ENCODE data around the gene RPGR. TPM values are rescaled to one million over a fixed set of nuclear protein-coding genes. Genes with fewer than 3 reads are reported as not detected.

Gene RPGR
- total RNA-seq, 2 donors from 2014 or later: 12.1 to 12.9 TPM

GRCh38 chrX:38368774-38369173 lies 41.5 kb upstream of the RPGR start:
- DNase-seq (ENCODE audit: low spot score): no peak
- H3K4me3 ChIP-seq: no peak overlapping the region
- 90% methylated on average over 2 of the region's 2 CpGs for WGBS
- intact Hi-C loops (cut with DNase I): no loop called here
- TF ChIP-seq POLR2AphosphoS5 (IDR thresholded peaks at IDR 0.05) (no peak), POLR2A (IDR thresholded peaks at IDR 0.05) (no peak), CTCF (IDR thresholded peaks at IDR 0.05) (no peak)
- H3K27me3 ChIP-seq (replicated peaks; ENCODE audit: insufficient read depth): no peaks in the 10 kb centered on the region
- H3K36me3 ChIP-seq: no peaks in the 10 kb centered on the region
- H3K27ac ChIP-seq: no peak overlapping the region
- no peaks in the 10 kb centered on the region for H3K9me3 ChIP-seq
- H3K4me1 ChIP-seq (replicated peaks): no peaks in the 10 kb centered on the region

- WGBS: 53% methylated on average over 3 of the region's 3 CpGs
- H3K9me3 ChIP-seq: no peaks in the 10 kb centered on the region
- no peaks in the 10 kb centered on the region for H3K4me1 ChIP-seq (replicated peaks)
- no peak overlapping the region for H3K27ac ChIP-seq
- H3K36me3 ChIP-seq: no peaks in the 10 kb centered on the region
- H3K27me3 ChIP-seq (replicated peaks; ENCODE audit: insufficient read depth): no peaks in the 10 kb centered on the region
- DNase-seq (ENCODE audit: low spot score): no peak
- no peak overlapping the region for H3K4me3 ChIP-seq
- no peak for TF ChIP-seq CTCF (IDR thresholded peaks at IDR 0.05)
- intact Hi-C loops (cut with DNase I): no loop called here
These were observed 38.6 kb upstream of the RPGR start for GRCh38 chrX:38365954-38366353.

GRCh38 chrX:38363046-38363445 lies 35.7 kb upstream of the RPGR start:
- TF ChIP-seq POLR2AphosphoS5 (IDR thresholded peaks at IDR 0.05): no peak
- TF ChIP-seq POLR2A (IDR thresholded peaks at IDR 0.05): no peak
- TF ChIP-seq CTCF (IDR thresholded peaks at IDR 0.05): no peak
- Histone ChIP-seq H3K9me3 (no peaks in the 10 kb centered on the region), H3K4me3 (no peak overlapping the region), H3K27ac (no peak overlapping the region), H3K27me3 (replicated peaks; ENCODE audit: insufficient read depth) (no peaks in the 10 kb centered on the region), H3K4me1 (replicated peaks) (no peaks in the 10 kb centered on the region), H3K36me3 (no peaks in the 10 kb centered on the region)
- no peak for DNase-seq (ENCODE audit: low spot score)
- intact Hi-C loops (cut with DNase I): no loop called here

- no peaks in the 10 kb centered on the region for H3K9me3 ChIP-seq
- H3K4me3 ChIP-seq: no peak overlapping the region
- no peaks in the 10 kb centered on the region for H3K36me3 ChIP-seq
- no peak overlapping the region for H3K27ac ChIP-seq
- DNase-seq (ENCODE audit: low spot score): no peak
- 24% methylated on average over 4 of the region's 4 CpGs for WGBS
- intact Hi-C loops (cut with DNase I): no loop called here
- H3K27me3 ChIP-seq (replicated peaks; ENCODE audit: insufficient read depth): no peaks in the 10 kb centered on the region
- no peaks in the 10 kb centered on the region for H3K4me1 ChIP-seq (replicated peaks)
- TF ChIP-seq POLR2AphosphoS5 (IDR thresholded peaks at IDR 0.05) (no peak), CTCF (IDR thresholded peaks at IDR 0.05) (no peak), POLR2A (IDR thresholded peaks at IDR 0.05) (no peak)
These were observed 30.7 kb upstream of the RPGR start for GRCh38 chrX:38357747-38358673.

GRCh38 chrX:38356401-38356800 lies 29.1 kb upstream of the RPGR start:
- no peak overlapping the region for H3K4me3 ChIP-seq
- WGBS: 95% methylated on average over 8 of the region's 8 CpGs
- no peaks in the 10 kb centered on the region for H3K4me1 ChIP-seq (replicated peaks)
- intact Hi-C loops (cut with DNase I): no loop called here
- H3K9me3 ChIP-seq: no peaks in the 10 kb centered on the region
- no peak for TF ChIP-seq CTCF (IDR thresholded peaks at IDR 0.05)
- TF ChIP-seq POLR2AphosphoS5 (IDR thresholded peaks at IDR 0.05): no peak
- TF ChIP-seq POLR2A (IDR thresholded peaks at IDR 0.05): no peak
- H3K27me3 ChIP-seq (replicated peaks; ENCODE audit: insufficient read depth): no peaks in the 10 kb centered on the region
- no peak for DNase-seq (ENCODE audit: low spot score)
- no peaks in the 10 kb centered on the region for H3K36me3 ChIP-seq
- no peak overlapping the region for H3K27ac ChIP-seq
